ENCODE measurements around the gene UBE2J1. TPM values are rescaled to one million over a fixed set of nuclear protein-coding genes. Genes with fewer than 3 reads are reported as not detected.

UBE2J1 gene
- total RNA-seq, 2 experiments from 2014 or later = 31.2 to 31.7 TPM

Other genes starting within 250 kb of the UBE2J1 start
- under 1 TPM; 0.82 to 0.84 TPM for gene SRSF12, start 234.7 kb downstream of the UBE2J1 start, total RNA-seq
- gene PM20D2, start 206.7 kb downstream of the UBE2J1 start, total RNA-seq = 10 to 100 TPM; 22.6 to 23.4 TPM
- gene GABRR1, start 135.4 kb downstream of the UBE2J1 start, total RNA-seq = not detected
- gene GABRR2, start 37.4 kb downstream of the UBE2J1 start, total RNA-seq = under 1 TPM; 0.23 to 0.29 TPM
- gene RRAGD, start 59.6 kb upstream of the UBE2J1 start, total RNA-seq = 10 to 100 TPM; 13.6 to 14.8 TPM
- 1 to 10 TPM; 3.9 to 4.7 TPM for gene ANKRD6, start 80.4 kb upstream of the UBE2J1 start, total RNA-seq